ENCODE measurements around the gene CCR7. TPM values are rescaled to one million over a fixed set of nuclear protein-coding genes. Genes with fewer than 3 reads are reported as not detected.

The CCR7 gene
- total and polyA plus RNA-seq, 2 of the 13 experiments (the other 11 are each of a cell fraction or from before 2014, with no cell fraction given), result 0.04 to 0.53 TPM

DNA sequence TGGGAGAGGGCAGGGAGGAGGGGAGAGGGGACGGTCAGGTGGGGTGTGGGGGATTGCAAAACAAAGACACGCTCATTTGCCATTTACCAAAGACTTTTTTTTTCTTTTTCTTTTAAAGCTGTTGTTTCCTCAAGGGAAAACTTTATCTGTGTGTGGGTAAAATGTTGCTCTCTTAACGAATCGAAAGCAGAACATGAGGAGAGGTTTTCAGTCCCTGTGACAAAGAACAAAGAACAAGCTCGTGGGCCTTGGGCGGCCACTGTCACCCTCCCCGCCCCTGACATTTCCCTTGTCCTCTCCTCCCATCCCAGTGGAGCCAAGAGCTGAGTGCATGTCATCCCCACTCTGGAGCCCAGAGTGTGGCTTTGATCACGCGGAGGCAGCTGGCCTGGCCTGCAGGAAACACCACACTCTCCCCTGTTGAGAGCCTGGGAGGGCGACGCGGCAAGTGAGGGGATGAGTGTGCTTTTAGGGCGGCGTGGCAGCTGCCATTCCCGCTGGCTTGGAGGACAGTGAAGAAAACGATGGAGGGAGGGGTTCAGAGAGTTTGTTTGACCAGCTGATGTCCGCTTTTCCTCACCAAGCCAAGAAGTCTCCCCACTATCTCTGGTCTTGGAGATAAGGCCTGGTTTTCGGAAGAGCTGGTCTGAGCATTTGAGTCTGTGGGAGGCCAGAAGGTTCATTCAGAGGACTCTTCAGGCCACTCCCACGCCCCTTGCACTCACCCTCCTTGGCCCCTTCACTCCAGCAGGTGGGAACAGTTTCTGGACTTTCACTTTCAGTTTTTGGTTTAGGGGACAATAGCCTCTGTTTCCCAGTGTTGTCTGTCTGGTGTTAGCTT is 11.4 kb downstream of the CCR7 start (continued):
- TF ChIP-seq, protein P1, sequence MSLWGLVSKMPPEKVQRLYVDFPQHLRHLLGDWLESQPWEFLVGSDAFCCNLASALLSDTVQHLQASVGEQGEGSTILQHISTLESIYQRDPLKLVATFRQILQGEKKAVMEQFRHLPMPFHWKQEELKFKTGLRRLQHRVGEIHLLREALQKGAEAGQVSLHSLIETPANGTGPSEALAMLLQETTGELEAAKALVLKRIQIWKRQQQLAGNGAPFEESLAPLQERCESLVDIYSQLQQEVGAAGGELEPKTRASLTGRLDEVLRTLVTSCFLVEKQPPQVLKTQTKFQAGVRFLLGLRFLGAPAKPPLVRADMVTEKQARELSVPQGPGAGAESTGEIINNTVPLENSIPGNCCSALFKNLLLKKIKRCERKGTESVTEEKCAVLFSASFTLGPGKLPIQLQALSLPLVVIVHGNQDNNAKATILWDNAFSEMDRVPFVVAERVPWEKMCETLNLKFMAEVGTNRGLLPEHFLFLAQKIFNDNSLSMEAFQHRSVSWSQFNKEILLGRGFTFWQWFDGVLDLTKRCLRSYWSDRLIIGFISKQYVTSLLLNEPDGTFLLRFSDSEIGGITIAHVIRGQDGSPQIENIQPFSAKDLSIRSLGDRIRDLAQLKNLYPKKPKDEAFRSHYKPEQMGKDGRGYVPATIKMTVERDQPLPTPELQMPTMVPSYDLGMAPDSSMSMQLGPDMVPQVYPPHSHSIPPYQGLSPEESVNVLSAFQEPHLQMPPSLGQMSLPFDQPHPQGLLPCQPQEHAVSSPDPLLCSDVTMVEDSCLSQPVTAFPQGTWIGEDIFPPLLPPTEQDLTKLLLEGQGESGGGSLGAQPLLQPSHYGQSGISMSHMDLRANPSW (CRISPR knock-in tag; IDR thresholded peaks at IDR 0.05; ENCODE audit: borderline replicate concordance), result no peak
- TF ChIP-seq, protein P2, sequence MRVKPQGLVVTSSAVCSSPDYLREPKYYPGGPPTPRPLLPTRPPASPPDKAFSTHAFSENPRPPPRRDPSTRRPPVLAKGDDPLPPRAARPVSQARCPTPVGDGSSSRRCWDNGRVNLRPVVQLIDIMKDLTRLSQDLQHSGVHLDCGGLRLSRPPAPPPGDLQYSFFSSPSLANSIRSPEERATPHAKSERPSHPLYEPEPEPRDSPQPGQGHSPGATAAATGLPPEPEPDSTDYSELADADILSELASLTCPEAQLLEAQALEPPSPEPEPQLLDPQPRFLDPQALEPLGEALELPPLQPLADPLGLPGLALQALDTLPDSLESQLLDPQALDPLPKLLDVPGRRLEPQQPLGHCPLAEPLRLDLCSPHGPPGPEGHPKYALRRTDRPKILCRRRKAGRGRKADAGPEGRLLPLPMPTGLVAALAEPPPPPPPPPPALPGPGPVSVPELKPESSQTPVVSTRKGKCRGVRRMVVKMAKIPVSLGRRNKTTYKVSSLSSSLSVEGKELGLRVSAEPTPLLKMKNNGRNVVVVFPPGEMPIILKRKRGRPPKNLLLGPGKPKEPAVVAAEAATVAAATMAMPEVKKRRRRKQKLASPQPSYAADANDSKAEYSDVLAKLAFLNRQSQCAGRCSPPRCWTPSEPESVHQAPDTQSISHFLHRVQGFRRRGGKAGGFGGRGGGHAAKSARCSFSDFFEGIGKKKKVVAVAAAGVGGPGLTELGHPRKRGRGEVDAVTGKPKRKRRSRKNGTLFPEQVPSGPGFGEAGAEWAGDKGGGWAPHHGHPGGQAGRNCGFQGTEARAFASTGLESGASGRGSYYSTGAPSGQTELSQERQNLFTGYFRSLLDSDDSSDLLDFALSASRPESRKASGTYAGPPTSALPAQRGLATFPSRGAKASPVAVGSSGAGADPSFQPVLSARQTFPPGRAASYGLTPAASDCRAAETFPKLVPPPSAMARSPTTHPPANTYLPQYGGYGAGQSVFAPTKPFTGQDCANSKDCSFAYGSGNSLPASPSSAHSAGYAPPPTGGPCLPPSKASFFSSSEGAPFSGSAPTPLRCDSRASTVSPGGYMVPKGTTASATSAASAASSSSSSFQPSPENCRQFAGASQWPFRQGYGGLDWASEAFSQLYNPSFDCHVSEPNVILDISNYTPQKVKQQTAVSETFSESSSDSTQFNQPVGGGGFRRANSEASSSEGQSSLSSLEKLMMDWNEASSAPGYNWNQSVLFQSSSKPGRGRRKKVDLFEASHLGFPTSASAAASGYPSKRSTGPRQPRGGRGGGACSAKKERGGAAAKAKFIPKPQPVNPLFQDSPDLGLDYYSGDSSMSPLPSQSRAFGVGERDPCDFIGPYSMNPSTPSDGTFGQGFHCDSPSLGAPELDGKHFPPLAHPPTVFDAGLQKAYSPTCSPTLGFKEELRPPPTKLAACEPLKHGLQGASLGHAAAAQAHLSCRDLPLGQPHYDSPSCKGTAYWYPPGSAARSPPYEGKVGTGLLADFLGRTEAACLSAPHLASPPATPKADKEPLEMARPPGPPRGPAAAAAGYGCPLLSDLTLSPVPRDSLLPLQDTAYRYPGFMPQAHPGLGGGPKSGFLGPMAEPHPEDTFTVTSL (CRISPR knock-in tag; IDR thresholded peaks at IDR 0.05; ENCODE audit: borderline replicate concordance), result no peak
- TF ChIP-seq, protein P3, sequence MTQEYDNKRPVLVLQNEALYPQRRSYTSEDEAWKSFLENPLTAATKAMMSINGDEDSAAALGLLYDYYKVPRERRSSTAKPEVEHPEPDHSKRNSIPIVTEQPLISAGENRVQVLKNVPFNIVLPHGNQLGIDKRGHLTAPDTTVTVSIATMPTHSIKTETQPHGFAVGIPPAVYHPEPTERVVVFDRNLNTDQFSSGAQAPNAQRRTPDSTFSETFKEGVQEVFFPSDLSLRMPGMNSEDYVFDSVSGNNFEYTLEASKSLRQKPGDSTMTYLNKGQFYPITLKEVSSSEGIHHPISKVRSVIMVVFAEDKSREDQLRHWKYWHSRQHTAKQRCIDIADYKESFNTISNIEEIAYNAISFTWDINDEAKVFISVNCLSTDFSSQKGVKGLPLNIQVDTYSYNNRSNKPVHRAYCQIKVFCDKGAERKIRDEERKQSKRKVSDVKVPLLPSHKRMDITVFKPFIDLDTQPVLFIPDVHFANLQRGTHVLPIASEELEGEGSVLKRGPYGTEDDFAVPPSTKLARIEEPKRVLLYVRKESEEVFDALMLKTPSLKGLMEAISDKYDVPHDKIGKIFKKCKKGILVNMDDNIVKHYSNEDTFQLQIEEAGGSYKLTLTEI (CRISPR knock-in tag; conservative IDR thresholded peaks at IDR 0.05), result no peak
